Measurements from ENCODE around the gene FHIT.

Gene FHIT

DNA sequence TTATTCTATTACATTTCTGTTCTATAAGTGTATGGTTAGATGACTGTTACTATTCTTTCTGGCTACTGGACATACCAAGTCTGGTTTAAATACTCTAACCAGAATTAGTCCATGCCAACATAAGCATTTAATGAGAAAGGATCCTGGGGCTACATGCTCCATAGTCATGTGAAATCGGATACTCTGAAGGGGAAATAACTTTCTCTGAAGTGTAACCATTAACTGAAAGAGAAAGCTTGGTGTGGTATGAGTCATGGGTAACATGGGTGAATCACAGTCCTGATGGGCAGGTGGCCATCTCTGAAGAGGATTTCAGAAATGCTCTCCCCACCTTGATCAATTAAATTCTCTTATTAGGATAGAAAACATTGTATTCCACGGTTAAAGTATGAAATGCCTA lies 69.4 kb downstream of the FHIT start:
- no peak overlapping the region for H3K9ac ChIP-seq (ENCODE audit: low read depth in 1 of 2, low read length in 2 of 2)
- H3K9me3 ChIP-seq (ENCODE audit: control insufficient read depth in 1 of 2, low read length in 2 of 2), result no peaks in the 10 kb centered on the region
- no peak overlapping the region for H3K4me3 ChIP-seq (ENCODE audit: low read depth in 1 of 2, low read length in 2 of 2)
- no peaks in the 10 kb centered on the region for H3K36me3 ChIP-seq (ENCODE audit: control insufficient read depth in 1 of 2, insufficient read depth in 2 of 2, low read length in 2 of 2)
- peaks cover 0 to 17% of the 10 kb centered on the region in 2 donors for H3K4me1 ChIP-seq (ENCODE audit: control insufficient read depth in 1 of 2, insufficient read depth in 2 of 2, low read length in 2 of 2)
- no peak overlapping the region for H3K27ac ChIP-seq (ENCODE audit: low read depth, low read length)
- H3K27me3 ChIP-seq (ENCODE audit: control insufficient read depth in 1 of 2, insufficient read depth in 2 of 2, low read length in 2 of 2), result no peaks in the 10 kb centered on the region

DNA sequence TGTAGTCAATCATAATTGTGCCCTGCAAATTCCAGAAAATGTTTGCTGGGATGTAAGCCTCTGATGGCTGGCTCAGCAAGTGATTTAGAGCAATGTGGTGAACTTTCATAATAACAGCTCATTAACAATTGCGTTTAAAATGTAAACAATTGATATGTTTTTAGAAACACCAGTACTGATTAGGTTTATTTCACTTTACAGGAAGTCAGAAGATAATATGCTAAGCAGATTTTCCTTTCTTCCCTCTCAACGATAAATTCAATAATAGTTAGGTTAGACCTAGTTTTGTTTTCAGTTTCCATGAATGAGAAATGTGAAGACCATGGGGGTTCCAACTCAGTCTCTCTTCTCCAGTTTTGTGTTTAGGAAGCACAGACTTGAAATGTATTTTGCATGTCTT lies 71.0 kb downstream of the FHIT start:
- Histone ChIP-seq H3K27me3 (ENCODE audit: control insufficient read depth in 1 of 2, insufficient read depth in 2 of 2, low read length in 2 of 2) (no peaks in the 10 kb centered on the region), H3K27ac (ENCODE audit: low read depth, low read length) (no peak overlapping the region), H3K9me3 (ENCODE audit: control insufficient read depth in 1 of 2, low read length in 2 of 2) (peaks cover 0 to 5% of the 10 kb centered on the region in 2 donors), H3K4me3 (ENCODE audit: low read depth in 1 of 2, low read length in 2 of 2) (no peak overlapping the region), H3K36me3 (ENCODE audit: control insufficient read depth in 1 of 2, insufficient read depth in 2 of 2, low read length in 2 of 2) (no peaks in the 10 kb centered on the region), H3K4me1 (ENCODE audit: control insufficient read depth in 1 of 2, insufficient read depth in 2 of 2, low read length in 2 of 2) (peaks cover 0 to 14% of the 10 kb centered on the region in 2 donors), H3K9ac (ENCODE audit: low read depth in 1 of 2, low read length in 2 of 2) (no peak overlapping the region)

DNA sequence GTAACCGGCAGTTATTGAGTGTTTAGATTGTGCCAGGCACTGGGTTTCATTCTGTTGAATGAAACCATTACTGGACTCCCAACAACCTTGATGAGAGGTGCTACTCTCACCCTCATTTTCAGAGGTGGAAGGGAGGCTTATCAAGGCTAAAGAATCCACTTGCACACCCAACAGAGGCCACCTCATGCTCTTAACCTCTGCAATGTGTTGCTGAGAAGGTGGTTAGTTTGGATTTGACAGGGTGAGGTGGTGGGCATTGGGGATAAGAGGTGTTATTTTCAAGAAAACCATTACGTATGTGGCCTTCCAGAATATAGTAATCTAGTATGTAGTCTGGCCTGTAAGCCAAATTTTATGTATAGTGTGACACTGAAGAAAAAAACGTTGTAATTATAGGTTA lies 73.1 kb downstream of the FHIT start:
- Histone ChIP-seq H3K36me3 (ENCODE audit: control insufficient read depth in 1 of 2, insufficient read depth in 2 of 2, low read length in 2 of 2) (no peaks in the 10 kb centered on the region), H3K27me3 (ENCODE audit: control insufficient read depth in 1 of 2, insufficient read depth in 2 of 2, low read length in 2 of 2) (no peaks in the 10 kb centered on the region), H3K4me1 (ENCODE audit: control insufficient read depth in 1 of 2, insufficient read depth in 2 of 2, low read length in 2 of 2) (peaks cover 0 to 14% of the 10 kb centered on the region in 2 donors), H3K4me3 (ENCODE audit: low read depth in 1 of 2, low read length in 2 of 2) (no peak overlapping the region), H3K27ac (ENCODE audit: low read depth, low read length) (no peak overlapping the region), H3K9me3 (ENCODE audit: control insufficient read depth in 1 of 2, low read length in 2 of 2) (peaks cover 0 to 5% of the 10 kb centered on the region in 2 donors), H3K9ac (ENCODE audit: low read depth in 1 of 2, low read length in 2 of 2) (no peak overlapping the region)

DNA sequence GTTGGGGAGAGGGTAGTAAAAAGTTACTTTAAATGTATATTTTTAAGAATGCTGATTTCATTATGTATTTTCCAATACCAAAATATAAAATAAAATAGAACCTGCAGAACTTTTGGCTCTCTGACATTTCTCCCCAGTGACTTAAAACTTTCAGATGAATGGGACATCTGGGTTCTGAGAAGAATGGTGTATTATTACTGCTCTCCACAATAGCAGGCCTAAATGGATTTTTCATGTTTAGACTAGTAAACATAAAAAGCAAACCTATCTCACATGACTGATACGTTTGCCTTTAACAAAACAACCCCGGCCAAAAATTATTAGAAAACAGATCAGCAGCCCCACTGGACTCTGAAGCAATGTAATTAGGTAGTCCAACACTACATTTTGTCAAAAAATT lies 73.8 kb downstream of the FHIT start:
- Histone ChIP-seq H3K4me1 (ENCODE audit: control insufficient read depth in 1 of 2, insufficient read depth in 2 of 2, low read length in 2 of 2) (peaks cover 0 to 14% of the 10 kb centered on the region in 2 donors), H3K36me3 (ENCODE audit: control insufficient read depth in 1 of 2, insufficient read depth in 2 of 2, low read length in 2 of 2) (no peaks in the 10 kb centered on the region), H3K9ac (ENCODE audit: low read depth in 1 of 2, low read length in 2 of 2) (no peak overlapping the region), H3K4me3 (ENCODE audit: low read depth in 1 of 2, low read length in 2 of 2) (no peak overlapping the region), H3K9me3 (ENCODE audit: control insufficient read depth in 1 of 2, low read length in 2 of 2) (peaks cover 0 to 5% of the 10 kb centered on the region in 2 donors), H3K27me3 (ENCODE audit: control insufficient read depth in 1 of 2, insufficient read depth in 2 of 2, low read length in 2 of 2) (no peaks in the 10 kb centered on the region), H3K27ac (ENCODE audit: low read depth, low read length) (no peak overlapping the region)

DNA sequence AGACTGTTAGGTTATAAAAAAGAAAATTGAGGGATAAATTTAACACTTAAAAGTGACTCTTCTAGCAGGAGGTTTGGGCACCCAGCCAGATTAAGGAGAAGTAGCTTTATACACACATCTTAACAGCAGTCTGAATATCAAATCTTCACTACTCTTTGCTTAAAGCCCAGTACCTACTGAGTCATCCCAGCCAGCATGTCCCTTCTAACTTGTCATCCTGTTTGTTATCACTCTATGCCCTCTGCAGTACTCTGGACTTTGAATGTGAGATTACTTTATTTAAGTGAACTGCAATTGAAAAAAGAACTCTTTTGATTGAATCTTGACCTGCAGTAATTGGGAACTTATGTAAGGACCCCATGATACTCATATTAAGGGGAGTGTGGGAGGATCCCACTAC lies 77.6 kb downstream of the FHIT start:
- Histone ChIP-seq H3K9ac (ENCODE audit: low read depth in 1 of 2, low read length in 2 of 2) (no peak overlapping the region), H3K4me3 (ENCODE audit: low read depth in 1 of 2, low read length in 2 of 2) (no peak overlapping the region), H3K36me3 (ENCODE audit: control insufficient read depth in 1 of 2, insufficient read depth in 2 of 2, low read length in 2 of 2) (no peaks in the 10 kb centered on the region), H3K4me1 (ENCODE audit: control insufficient read depth in 1 of 2, insufficient read depth in 2 of 2, low read length in 2 of 2) (no peaks in the 10 kb centered on the region), H3K27me3 (ENCODE audit: control insufficient read depth in 1 of 2, insufficient read depth in 2 of 2, low read length in 2 of 2) (no peaks in the 10 kb centered on the region), H3K27ac (ENCODE audit: low read depth, low read length) (no peak overlapping the region), H3K9me3 (ENCODE audit: control insufficient read depth in 1 of 2, low read length in 2 of 2) (peaks cover 0 to 5% of the 10 kb centered on the region in 2 donors)

DNA sequence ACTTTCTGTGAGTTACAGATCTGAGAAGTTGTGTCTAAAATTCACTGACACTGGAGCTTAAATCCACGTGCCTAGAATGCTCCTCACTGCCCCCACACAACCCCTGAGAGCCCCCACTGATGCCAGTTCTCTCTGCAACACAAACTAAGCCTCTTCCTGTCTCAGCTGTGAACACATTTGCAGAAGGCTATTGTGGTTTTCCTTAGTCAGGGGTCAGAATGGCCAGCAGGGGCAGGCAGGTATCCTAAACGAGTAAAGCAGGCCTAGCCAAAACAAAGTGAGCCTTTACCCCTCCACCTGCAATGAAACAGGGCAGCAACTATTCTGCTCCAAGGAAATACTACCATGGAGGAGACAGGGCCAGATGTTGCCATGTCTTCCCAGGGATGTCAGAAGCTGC lies 78.6 kb downstream of the FHIT start:
- Histone ChIP-seq H3K4me1 (ENCODE audit: control insufficient read depth in 1 of 2, insufficient read depth in 2 of 2, low read length in 2 of 2) (no peaks in the 10 kb centered on the region), H3K27ac (ENCODE audit: low read depth, low read length) (no peak overlapping the region), H3K36me3 (ENCODE audit: control insufficient read depth in 1 of 2, insufficient read depth in 2 of 2, low read length in 2 of 2) (no peaks in the 10 kb centered on the region), H3K9me3 (ENCODE audit: control insufficient read depth in 1 of 2, low read length in 2 of 2) (peaks cover 0 to 5% of the 10 kb centered on the region in 2 donors), H3K4me3 (ENCODE audit: low read depth in 1 of 2, low read length in 2 of 2) (no peak overlapping the region), H3K27me3 (ENCODE audit: control insufficient read depth in 1 of 2, insufficient read depth in 2 of 2, low read length in 2 of 2) (no peaks in the 10 kb centered on the region), H3K9ac (ENCODE audit: low read depth in 1 of 2, low read length in 2 of 2) (no peak overlapping the region)

DNA sequence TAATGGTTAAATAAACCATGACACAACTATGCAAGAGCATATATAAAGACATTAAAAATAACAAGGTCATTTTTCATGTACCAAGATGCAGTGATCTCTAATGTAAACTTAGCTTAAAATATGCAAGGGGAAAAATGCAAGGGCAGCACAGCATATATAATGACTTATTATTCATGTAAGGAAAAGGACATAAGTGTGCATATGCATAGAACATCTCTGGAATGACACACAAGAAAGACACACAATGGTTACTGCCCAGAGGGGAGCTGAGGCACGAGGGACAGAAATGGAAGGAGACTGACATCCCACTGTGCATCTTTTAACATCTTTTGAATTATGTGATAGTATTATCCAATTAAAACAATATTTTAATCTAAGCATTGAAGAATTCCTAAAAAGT lies 79.0 kb downstream of the FHIT start:
- H3K4me3 ChIP-seq (ENCODE audit: low read depth in 1 of 2, low read length in 2 of 2), result no peak overlapping the region
- no peak overlapping the region for H3K27ac ChIP-seq (ENCODE audit: low read depth, low read length)
- H3K4me1 ChIP-seq (ENCODE audit: control insufficient read depth in 1 of 2, insufficient read depth in 2 of 2, low read length in 2 of 2), result no peaks in the 10 kb centered on the region
- no peaks in the 10 kb centered on the region for H3K27me3 ChIP-seq (ENCODE audit: control insufficient read depth in 1 of 2, insufficient read depth in 2 of 2, low read length in 2 of 2)
- H3K36me3 ChIP-seq (ENCODE audit: control insufficient read depth in 1 of 2, insufficient read depth in 2 of 2, low read length in 2 of 2), result no peaks in the 10 kb centered on the region
- H3K9me3 ChIP-seq (ENCODE audit: control insufficient read depth in 1 of 2, low read length in 2 of 2), result peaks cover 0 to 5% of the 10 kb centered on the region in 2 donors
- H3K9ac ChIP-seq (ENCODE audit: low read depth in 1 of 2, low read length in 2 of 2), result no peak overlapping the region

DNA sequence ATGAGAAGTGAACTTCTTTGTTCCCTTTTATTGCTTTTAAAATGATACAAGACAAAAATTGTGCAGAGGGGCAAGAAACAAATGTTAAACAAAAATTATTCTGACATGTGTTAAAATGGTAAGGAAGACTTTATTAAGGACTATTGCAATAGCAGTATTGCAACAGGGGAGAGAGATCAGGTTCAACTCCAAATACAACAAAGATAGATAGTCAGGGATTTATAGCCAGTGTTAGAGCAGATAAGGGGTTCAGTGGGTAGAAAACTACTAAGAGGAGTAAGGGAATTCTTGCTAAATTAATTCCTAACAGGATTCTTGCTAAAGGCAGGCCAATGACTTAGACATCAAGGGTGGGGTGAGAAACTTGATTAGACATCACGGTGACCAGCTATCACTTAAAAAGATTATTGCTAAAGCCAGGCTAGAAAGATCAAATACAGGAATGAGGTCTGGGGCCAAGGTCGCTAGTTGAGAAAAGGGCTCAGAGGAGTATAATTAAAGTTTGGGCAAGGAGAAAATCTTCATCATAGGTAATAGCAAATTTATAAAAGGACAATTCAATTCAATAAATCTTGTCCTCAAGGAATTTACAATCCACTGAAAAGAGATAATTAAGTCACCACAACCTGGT lies 81.5 kb downstream of the FHIT start:
- no peak overlapping the region for H3K9ac ChIP-seq (ENCODE audit: low read depth in 1 of 2, low read length in 2 of 2)
- no peak overlapping the region for H3K27ac ChIP-seq (ENCODE audit: low read depth, low read length)
- H3K27me3 ChIP-seq (ENCODE audit: control insufficient read depth in 1 of 2, insufficient read depth in 2 of 2, low read length in 2 of 2), result no peaks in the 10 kb centered on the region
- H3K36me3 ChIP-seq (ENCODE audit: control insufficient read depth in 1 of 2, insufficient read depth in 2 of 2, low read length in 2 of 2), result no peaks in the 10 kb centered on the region
- H3K9me3 ChIP-seq (ENCODE audit: control insufficient read depth in 1 of 2, low read length in 2 of 2), result peaks cover 3 to 5% of the 10 kb centered on the region in 2 donors
- H3K4me1 ChIP-seq (ENCODE audit: control insufficient read depth in 1 of 2, insufficient read depth in 2 of 2, low read length in 2 of 2), result no peaks in the 10 kb centered on the region
- no peak overlapping the region for H3K4me3 ChIP-seq (ENCODE audit: low read depth in 1 of 2, low read length in 2 of 2)

DNA sequence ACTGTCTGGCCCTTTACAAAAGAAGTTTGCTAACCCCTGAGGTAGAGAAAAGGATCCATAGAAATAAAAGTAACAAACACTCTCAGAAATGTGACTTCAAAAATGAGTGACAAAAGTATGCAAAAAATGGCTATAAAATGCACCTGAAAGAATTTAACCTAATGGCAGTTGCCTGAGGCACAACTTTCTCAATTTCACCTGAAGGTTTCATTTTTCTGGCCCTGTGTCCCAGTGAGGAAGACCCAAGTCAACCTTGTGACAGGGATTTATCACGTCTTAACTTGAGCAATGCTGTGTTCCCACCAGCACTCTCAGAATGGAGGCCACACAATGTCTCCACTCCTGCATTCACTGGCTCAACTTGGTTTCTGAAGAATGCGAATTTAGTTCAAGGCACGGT lies 83.0 kb downstream of the FHIT start:
- no peaks in the 10 kb centered on the region for H3K27me3 ChIP-seq (ENCODE audit: control insufficient read depth in 1 of 2, insufficient read depth in 2 of 2, low read length in 2 of 2)
- H3K36me3 ChIP-seq (ENCODE audit: control insufficient read depth in 1 of 2, insufficient read depth in 2 of 2, low read length in 2 of 2), result no peaks in the 10 kb centered on the region
- H3K4me3 ChIP-seq (ENCODE audit: low read depth in 1 of 2, low read length in 2 of 2), result no peak overlapping the region
- no peak overlapping the region for H3K9ac ChIP-seq (ENCODE audit: low read depth in 1 of 2, low read length in 2 of 2)
- no peaks in the 10 kb centered on the region for H3K4me1 ChIP-seq (ENCODE audit: control insufficient read depth in 1 of 2, insufficient read depth in 2 of 2, low read length in 2 of 2)
- peaks cover 3 to 6% of the 10 kb centered on the region in 2 donors for H3K9me3 ChIP-seq (ENCODE audit: control insufficient read depth in 1 of 2, low read length in 2 of 2)
- no peak overlapping the region for H3K27ac ChIP-seq (ENCODE audit: low read depth, low read length)

DNA sequence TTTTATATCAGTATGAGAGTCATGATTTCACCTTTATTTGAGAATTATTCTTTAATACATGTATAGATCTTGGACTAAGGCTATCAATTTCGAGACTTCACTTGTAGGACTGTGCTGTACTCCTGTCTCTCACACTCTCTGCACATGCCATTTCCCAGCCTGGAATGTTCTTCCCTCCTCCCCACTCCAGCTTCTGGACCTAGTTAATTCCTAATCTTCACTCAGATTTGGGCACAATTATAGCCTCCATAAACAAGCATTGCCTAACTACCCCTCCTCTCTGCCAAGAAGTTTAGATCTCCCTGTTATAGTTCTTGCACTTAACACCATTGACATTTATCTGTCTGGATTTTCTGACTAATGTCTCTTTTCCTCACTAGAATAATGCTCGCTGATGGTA lies 88.3 kb downstream of the FHIT start:
- Histone ChIP-seq H3K4me1 (ENCODE audit: control insufficient read depth in 1 of 2, insufficient read depth in 2 of 2, low read length in 2 of 2) (no peaks in the 10 kb centered on the region), H3K27ac (ENCODE audit: low read depth, low read length) (no peak overlapping the region), H3K9me3 (ENCODE audit: control insufficient read depth in 1 of 2, low read length in 2 of 2) (peaks cover 3 to 6% of the 10 kb centered on the region in 2 donors), H3K36me3 (ENCODE audit: control insufficient read depth in 1 of 2, insufficient read depth in 2 of 2, low read length in 2 of 2) (no peaks in the 10 kb centered on the region), H3K9ac (ENCODE audit: low read depth in 1 of 2, low read length in 2 of 2) (no peak overlapping the region), H3K27me3 (ENCODE audit: control insufficient read depth in 1 of 2, insufficient read depth in 2 of 2, low read length in 2 of 2) (no peaks in the 10 kb centered on the region), H3K4me3 (ENCODE audit: low read depth in 1 of 2, low read length in 2 of 2) (no peak overlapping the region)

DNA sequence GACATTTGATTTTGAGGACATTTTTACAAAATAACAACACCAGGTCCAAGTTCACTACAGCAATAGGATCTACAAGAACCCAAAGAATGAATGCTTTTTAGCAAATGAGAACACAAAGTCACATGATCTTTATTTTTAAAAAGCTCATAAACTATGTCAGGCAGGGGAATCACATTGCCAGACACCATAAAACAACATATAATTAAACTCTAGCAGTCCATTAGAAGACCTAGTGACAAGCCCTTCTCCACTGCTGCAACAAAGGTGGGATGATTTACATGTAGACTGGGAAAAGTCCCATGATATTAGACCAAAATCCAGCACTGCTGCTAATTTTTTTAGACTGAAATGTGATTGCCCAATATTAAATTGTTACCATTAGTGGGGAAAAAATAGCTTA lies 92.6 kb downstream of the FHIT start:
- no peaks in the 10 kb centered on the region for H3K27me3 ChIP-seq (ENCODE audit: control insufficient read depth in 1 of 2, insufficient read depth in 2 of 2, low read length in 2 of 2)
- H3K4me3 ChIP-seq (ENCODE audit: low read depth in 1 of 2, low read length in 2 of 2), result no peak overlapping the region
- H3K27ac ChIP-seq (ENCODE audit: low read depth, low read length), result no peak overlapping the region
- H3K9me3 ChIP-seq (ENCODE audit: control insufficient read depth in 1 of 2, low read length in 2 of 2), result no peaks in the 10 kb centered on the region
- H3K4me1 ChIP-seq (ENCODE audit: control insufficient read depth in 1 of 2, insufficient read depth in 2 of 2, low read length in 2 of 2), result no peaks in the 10 kb centered on the region
- no peaks in the 10 kb centered on the region for H3K36me3 ChIP-seq (ENCODE audit: control insufficient read depth in 1 of 2, insufficient read depth in 2 of 2, low read length in 2 of 2)
- no peak overlapping the region for H3K9ac ChIP-seq (ENCODE audit: low read depth in 1 of 2, low read length in 2 of 2)

All from duodenal mucosa (tissue), 2 donors.